Skeletal muscle satellite cell (primary cell): Measurements from ENCODE around the gene CTIF.
A peak's percentile ranks its signal among the peaks of the same experiment; 100 is the strongest.

Experiments used
- H3K27me3 ChIP-seq: 2 replicates; pipeline ENCODE4 v1.7.0; 2013; ENCODE audit warnings: low read length; ENCODE audit not compliant: control insufficient read depth, insufficient read depth
- H3K36me3 ChIP-seq: 2 replicates; pipeline ENCODE4 v1.7.0; 2013; ENCODE audit warnings: mild to moderate bottlenecking, control low read depth, low read length; ENCODE audit not compliant: insufficient read depth
- H3K4me1 ChIP-seq: 2 replicates; pipeline ENCODE4 v1.7.0; 2013; ENCODE audit warnings: low read length; ENCODE audit not compliant: control insufficient read depth, insufficient read depth
- H3K4me2 ChIP-seq: 2 replicates; pipeline ENCODE4 v1.7.0; 2013; ENCODE audit warnings: mild to moderate bottlenecking, low read length
- H3K4me3 ChIP-seq: 2 replicates; pipeline ENCODE4 v1.7.0; 2013; ENCODE audit warnings: low read length
- H3K9ac ChIP-seq: 2 replicates; pipeline ENCODE4 v1.7.0; 2013; ENCODE audit warnings: mild to moderate bottlenecking, low read depth, low read length, moderate library complexity
- H3K9me3 ChIP-seq: replicated peaks from 2 replicates; pipeline ENCODE4 v1.7.0; 2013; ENCODE audit warnings: mild to moderate bottlenecking, control low read depth, low read length

Gene CTIF

DNA sequence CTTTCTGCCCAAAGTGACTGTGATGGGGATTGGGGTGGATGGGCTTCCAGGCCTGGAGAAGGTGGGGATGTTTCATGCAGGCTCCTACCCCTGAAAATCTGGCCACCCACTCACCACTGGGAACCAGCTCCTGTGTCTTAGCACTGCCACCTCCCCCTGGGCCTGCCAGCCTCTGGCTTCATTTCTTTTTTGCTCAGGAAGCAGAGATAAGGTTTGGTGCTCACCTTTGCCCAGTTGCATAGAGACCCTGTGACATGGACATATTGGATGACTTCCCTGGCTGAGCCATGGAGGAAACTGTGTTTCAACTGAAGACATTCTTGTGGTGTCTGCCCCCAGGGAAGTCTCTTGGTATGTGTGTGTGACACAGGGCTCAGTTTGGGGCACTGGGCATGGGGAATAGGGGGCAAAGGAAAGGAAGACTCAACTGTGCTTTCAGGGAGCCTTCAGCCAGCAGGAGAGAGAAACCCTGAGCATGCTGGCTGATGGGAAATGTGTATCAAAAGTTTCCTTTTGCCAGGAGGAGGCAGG, 16.7 kb downstream of the CTIF start:
- Histone ChIP-seq H3K9ac (no peak overlapping the region), H3K27me3 (no peaks in the 10 kb centered on the region), H3K4me1 (no peaks in the 10 kb centered on the region), H3K4me2 (no peak overlapping the region), H3K9me3 (no peaks in the 10 kb centered on the region), H3K4me3 (no peak overlapping the region), H3K36me3 (peaks cover 24% of the 10 kb centered on the region)

DNA sequence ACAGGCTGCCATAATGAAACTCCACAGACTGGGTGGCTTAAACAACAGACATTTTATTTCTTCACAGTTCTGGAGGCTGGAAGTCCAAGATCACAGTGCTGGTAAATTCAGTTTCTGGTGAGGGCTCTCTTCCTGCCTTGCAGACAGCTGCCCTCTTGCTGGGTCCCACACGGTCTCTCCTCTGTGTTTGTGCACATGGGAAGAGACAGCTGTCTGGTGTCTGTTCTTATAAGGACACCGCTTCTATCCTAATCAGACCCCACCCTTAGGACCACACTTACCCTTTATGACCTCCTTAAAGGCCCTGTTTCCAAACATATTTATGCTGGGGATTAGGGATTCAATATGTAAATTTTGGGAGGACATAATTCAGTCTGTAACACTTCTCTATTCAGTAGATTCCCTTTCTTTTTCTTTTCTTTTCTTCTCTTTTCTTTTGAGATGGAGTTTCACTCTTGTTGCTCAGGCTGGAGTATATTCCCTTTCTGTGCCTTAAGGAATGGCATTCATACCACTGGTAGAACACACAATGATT, 18.9 kb downstream of the CTIF start:
- Histone ChIP-seq H3K4me1 (peaks cover 15% of the 10 kb centered on the region), H3K4me2 (no peak overlapping the region), H3K9me3 (no peaks in the 10 kb centered on the region), H3K27me3 (no peaks in the 10 kb centered on the region), H3K4me3 (no peak overlapping the region), H3K36me3 (peaks cover 19% of the 10 kb centered on the region), H3K9ac (no peak overlapping the region)

DNA sequence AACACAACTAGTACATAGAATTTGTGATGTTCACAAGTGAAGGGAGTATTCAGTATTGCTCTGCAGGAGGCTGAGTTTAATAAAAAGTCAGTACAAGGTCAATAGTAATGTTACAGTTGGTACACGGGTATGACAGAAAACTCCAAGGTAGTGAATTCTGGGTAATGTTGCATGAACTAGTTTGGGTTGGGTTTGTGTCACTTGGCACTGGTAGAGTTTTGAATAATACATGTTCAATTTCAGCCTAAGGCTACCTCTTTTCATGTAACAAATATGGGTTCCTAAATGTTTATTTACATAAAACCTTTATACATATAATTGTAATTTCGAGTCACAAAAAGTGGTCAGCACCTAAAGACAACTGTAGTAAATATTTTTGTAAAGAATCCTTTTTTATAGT, 19.4 kb downstream of the CTIF start:
- H3K4me1 ChIP-seq: peaks cover 20% of the 10 kb centered on the region
- H3K27me3 ChIP-seq: no peaks in the 10 kb centered on the region
- H3K9ac ChIP-seq: no peak overlapping the region
- no peaks in the 10 kb centered on the region for H3K9me3 ChIP-seq
- no peak overlapping the region for H3K4me2 ChIP-seq
- no peak overlapping the region for H3K4me3 ChIP-seq
- H3K36me3 ChIP-seq: peaks cover 19% of the 10 kb centered on the region

- H3K4me1 ChIP-seq: peaks cover 38% of the 10 kb centered on the region
- no peaks in the 10 kb centered on the region for H3K9me3 ChIP-seq
These were observed 21.7 kb downstream of the CTIF start for GRCh38 chr18:48560491-48560890.

GRCh38 chr18:48562075-48562474, 23.2 kb downstream of the CTIF start:
- Histone ChIP-seq H3K4me1 (peaks cover 47% of the 10 kb centered on the region), H3K27me3 (no peaks in the 10 kb centered on the region), H3K4me3 (no peak overlapping the region), H3K36me3 (peaks cover 3% of the 10 kb centered on the region), H3K4me2 (peak overlapping the region; percentile 16), H3K9ac (no peak overlapping the region), H3K9me3 (no peaks in the 10 kb centered on the region)

More at GRCh38 chr18:48560491-48560890, 21.7 kb downstream of the CTIF start:
- H3K27me3 ChIP-seq: no peaks in the 10 kb centered on the region
- peaks cover 12% of the 10 kb centered on the region for H3K36me3 ChIP-seq
- no peak overlapping the region for H3K9ac ChIP-seq
- H3K4me2 ChIP-seq: no peak overlapping the region
- H3K4me3 ChIP-seq: no peak overlapping the region

DNA sequence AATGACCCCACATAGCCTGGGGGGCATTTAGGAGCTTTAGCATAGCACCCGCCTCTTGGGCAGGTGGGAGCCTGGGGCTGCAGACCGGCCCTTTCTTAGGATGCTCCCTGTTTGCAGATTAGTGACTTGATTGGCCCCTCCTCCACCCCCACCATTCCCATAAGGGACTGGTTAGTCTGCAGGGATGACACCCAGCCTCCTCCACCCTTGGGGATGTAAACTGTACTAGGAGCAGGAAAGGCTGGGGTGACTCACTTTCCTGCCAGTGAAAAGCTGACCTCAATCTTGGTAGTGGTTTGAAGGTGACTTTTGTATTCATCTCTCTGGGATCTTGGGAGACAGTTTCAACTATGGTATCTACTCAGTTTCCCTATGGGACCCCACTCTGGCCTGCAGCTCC, 24.2 kb downstream of the CTIF start:
- H3K9me3 ChIP-seq: no peaks in the 10 kb centered on the region
- peak overlapping the region; percentile 73 for H3K4me2 ChIP-seq
- H3K4me3 ChIP-seq: peak overlapping the region; percentile 31
- H3K27me3 ChIP-seq: no peaks in the 10 kb centered on the region
- H3K4me1 ChIP-seq: peaks cover 47% of the 10 kb centered on the region
- H3K9ac ChIP-seq: no peak overlapping the region
- peaks cover 3% of the 10 kb centered on the region for H3K36me3 ChIP-seq

- H3K9me3 ChIP-seq: no peaks in the 10 kb centered on the region
- H3K9ac ChIP-seq: no peak overlapping the region
- H3K4me3 ChIP-seq: no peak overlapping the region
- H3K27me3 ChIP-seq: no peaks in the 10 kb centered on the region
- H3K4me2 ChIP-seq: no peak overlapping the region
- H3K36me3 ChIP-seq: peaks cover 3% of the 10 kb centered on the region
- peaks cover 47% of the 10 kb centered on the region for H3K4me1 ChIP-seq
These were observed 25.3 kb downstream of the CTIF start for GRCh38 chr18:48564139-48564538.

GRCh38 chr18:48565105-48565504, 26.3 kb downstream of the CTIF start:
- no peaks in the 10 kb centered on the region for H3K36me3 ChIP-seq
- peaks cover 47% of the 10 kb centered on the region for H3K4me1 ChIP-seq
- no peak overlapping the region for H3K4me3 ChIP-seq
- no peak overlapping the region for H3K4me2 ChIP-seq
- no peaks in the 10 kb centered on the region for H3K27me3 ChIP-seq
- H3K9me3 ChIP-seq: no peaks in the 10 kb centered on the region
- no peak overlapping the region for H3K9ac ChIP-seq

DNA sequence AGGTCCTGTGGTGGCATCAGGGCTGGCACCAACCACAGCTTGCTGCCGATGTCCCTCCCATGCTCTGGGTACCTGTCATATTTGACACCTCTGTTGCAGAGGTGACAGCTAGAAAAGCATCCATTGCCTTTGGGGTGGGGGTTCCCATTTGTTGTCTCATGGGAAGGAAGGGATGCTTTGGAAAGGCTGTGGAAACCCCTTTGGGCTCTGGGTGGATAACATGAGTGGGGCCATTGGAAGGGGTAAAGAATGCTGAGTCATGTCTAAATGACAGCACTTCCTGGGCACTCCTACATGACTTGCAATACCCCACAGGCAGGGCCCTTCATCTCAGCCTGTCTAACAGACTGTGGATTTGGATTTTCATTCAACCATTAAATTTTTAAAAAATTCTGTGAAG, 27.8 kb downstream of the CTIF start:
- Histone ChIP-seq H3K4me2 (no peak overlapping the region), H3K9me3 (no peaks in the 10 kb centered on the region), H3K36me3 (peaks cover 3% of the 10 kb centered on the region), H3K9ac (no peak overlapping the region), H3K4me1 (peaks cover 43% of the 10 kb centered on the region), H3K4me3 (no peak overlapping the region), H3K27me3 (no peaks in the 10 kb centered on the region)

DNA sequence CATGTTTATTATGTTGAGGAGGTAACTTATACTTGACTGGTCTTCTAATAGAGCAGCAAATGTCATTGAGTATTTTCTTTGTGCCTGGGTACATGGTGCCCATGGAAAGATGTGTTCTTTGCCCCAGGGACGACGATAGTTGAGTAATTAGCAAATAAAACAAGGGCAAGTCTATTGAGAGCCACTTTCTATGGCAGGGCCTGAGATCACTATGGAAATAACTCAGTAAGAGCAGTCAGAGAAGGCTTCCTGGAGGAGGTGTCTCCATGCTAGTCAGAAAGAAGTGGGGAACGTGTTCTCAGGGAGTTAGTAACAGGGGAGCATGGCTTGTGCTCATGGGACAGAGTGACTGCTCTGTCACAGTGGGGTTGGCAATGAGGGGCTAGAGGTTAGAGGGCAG, 28.6 kb downstream of the CTIF start:
- no peaks in the 10 kb centered on the region for H3K9me3 ChIP-seq

GRCh38 chr18:48569139-48569914, 30.5 kb downstream of the CTIF start:
- no peak overlapping the region for H3K9ac ChIP-seq
- H3K36me3 ChIP-seq: peaks cover 4% of the 10 kb centered on the region
- no peaks in the 10 kb centered on the region for H3K27me3 ChIP-seq
- H3K9me3 ChIP-seq: no peaks in the 10 kb centered on the region
- H3K4me2 ChIP-seq: no peak overlapping the region
- peaks cover 16% of the 10 kb centered on the region for H3K4me1 ChIP-seq
- no peak overlapping the region for H3K4me3 ChIP-seq

More for the DNA sequence above, 28.6 kb downstream of the CTIF start:
- H3K4me2 ChIP-seq: no peak overlapping the region
- no peaks in the 10 kb centered on the region for H3K27me3 ChIP-seq
- H3K4me3 ChIP-seq: no peak overlapping the region
- no peak overlapping the region for H3K9ac ChIP-seq
- H3K36me3 ChIP-seq: peaks cover 4% of the 10 kb centered on the region
- peaks cover 35% of the 10 kb centered on the region for H3K4me1 ChIP-seq

DNA sequence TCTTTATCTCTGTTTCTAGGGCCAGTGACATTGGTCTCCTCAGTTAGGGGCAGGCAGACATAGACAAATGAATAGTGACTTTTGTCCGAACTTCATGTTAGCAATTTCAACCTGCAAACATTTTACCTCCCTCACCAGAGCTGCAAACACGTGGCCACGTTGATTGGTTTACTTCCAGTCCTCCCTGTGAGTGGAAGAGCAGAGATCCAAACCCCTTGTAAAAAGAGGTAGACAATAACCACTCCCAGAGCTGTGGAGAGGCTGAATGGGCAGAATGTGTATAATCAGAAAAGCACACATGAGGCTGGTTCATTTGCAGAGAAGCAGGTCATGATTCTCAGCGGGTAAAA, 31.1 kb downstream of the CTIF start:
- no peaks in the 10 kb centered on the region for H3K9me3 ChIP-seq

More for the DNA sequence above, 31.1 kb downstream of the CTIF start:
- no peak overlapping the region for H3K4me3 ChIP-seq
- H3K36me3 ChIP-seq: peaks cover 4% of the 10 kb centered on the region
- H3K4me2 ChIP-seq: no peak overlapping the region
- H3K9ac ChIP-seq: no peak overlapping the region
- peaks cover 15% of the 10 kb centered on the region for H3K4me1 ChIP-seq
- no peaks in the 10 kb centered on the region for H3K27me3 ChIP-seq
